Uterus (tissue), 2 donors: ENCODE measurements around the gene STAT1.

Experiments
- CTCF ChIP-seq, 4 experiments: fragments of 200-600 bp in 2 of 4; fragments of 450-650 bp in 2 of 4; sonication (generic) in 2 of 4; IDR thresholded peaks; one replicate each; pipeline ENCODE4 v1.5.1; 2016 to 2019; ENCODE audit warnings: antibody characterized with exemption in 4 of 4, mild to moderate bottlenecking in 2 of 4, moderate library complexity in 1 of 4
- POLR2A ChIP-seq, 2 donors: fragments of 450-650 bp; IDR thresholded peaks; one replicate each; pipeline ENCODE4 v1.6.1; 2016; ENCODE audit warnings: antibody characterized with exemption in 2 of 2, mild to moderate bottlenecking in 1 of 2, moderate library complexity in 1 of 2

GRCh38 chr2:190947141-190947540, 66.8 kb downstream of the STAT1 start:
- no peak for TF ChIP-seq CTCF (IDR thresholded peaks at IDR 0.05)
- TF ChIP-seq POLR2A (IDR thresholded peaks at IDR 0.05): no peak
